ENCODE measurements around the gene ETFBKMT.
"Not testable (repeated sequence)": the region's sequence is repeated elsewhere in the genome, so short reads cannot be mapped to it uniquely, and the experiment has no call there.

ETFBKMT gene

DNA sequence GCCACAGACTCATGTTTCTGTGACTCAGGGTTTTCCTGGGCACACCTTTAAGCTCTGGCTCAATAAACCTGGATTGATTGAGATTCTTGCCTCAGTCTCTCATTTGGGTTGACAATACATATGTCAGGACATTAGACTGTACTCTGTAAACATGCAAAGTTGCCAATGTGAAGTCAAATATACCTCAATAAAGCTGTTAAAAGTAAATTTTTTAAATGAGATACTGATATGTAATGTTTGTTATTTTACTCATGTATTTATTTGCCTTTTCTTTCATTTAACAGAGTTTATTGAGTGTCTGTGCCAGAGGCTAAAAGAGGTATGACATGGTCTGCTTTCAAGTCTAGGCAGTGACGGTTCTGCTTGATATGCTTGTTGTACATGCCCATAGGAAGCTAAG is 3.7 kb upstream of the ETFBKMT start:
- TF ChIP-seq, protein P1, sequence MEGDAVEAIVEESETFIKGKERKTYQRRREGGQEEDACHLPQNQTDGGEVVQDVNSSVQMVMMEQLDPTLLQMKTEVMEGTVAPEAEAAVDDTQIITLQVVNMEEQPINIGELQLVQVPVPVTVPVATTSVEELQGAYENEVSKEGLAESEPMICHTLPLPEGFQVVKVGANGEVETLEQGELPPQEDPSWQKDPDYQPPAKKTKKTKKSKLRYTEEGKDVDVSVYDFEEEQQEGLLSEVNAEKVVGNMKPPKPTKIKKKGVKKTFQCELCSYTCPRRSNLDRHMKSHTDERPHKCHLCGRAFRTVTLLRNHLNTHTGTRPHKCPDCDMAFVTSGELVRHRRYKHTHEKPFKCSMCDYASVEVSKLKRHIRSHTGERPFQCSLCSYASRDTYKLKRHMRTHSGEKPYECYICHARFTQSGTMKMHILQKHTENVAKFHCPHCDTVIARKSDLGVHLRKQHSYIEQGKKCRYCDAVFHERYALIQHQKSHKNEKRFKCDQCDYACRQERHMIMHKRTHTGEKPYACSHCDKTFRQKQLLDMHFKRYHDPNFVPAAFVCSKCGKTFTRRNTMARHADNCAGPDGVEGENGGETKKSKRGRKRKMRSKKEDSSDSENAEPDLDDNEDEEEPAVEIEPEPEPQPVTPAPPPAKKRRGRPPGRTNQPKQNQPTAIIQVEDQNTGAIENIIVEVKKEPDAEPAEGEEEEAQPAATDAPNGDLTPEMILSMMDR (IDR thresholded peaks at IDR 0.05; ENCODE audit: borderline replicate concordance, insufficient read depth, low read depth, low read length) = no peak

GRCh38 chr12:31658471-31659086 is 909 bp upstream of the ETFBKMT start:
- H3K4me3 ChIP-seq (ENCODE audit: low read depth, low read length) = peak overlapping the region; percentile 22
- TF ChIP-seq, protein P1 (IDR thresholded peaks at IDR 0.05; ENCODE audit: borderline replicate concordance, insufficient read depth, low read depth, low read length) = no peak

More for the DNA sequence above, 3.7 kb upstream of the ETFBKMT start:
- H3K4me3 ChIP-seq (ENCODE audit: low read depth, low read length) = no peak overlapping the region

- TF ChIP-seq, protein P1 (IDR thresholded peaks at IDR 0.05; ENCODE audit: borderline replicate concordance, insufficient read depth, low read depth, low read length) = no peak
- H3K4me3 ChIP-seq (ENCODE audit: low read depth, low read length) = no peak overlapping the region
These were observed 2.8 kb downstream of the ETFBKMT start for GRCh38 chr12:31662176-31662849.

DNA sequence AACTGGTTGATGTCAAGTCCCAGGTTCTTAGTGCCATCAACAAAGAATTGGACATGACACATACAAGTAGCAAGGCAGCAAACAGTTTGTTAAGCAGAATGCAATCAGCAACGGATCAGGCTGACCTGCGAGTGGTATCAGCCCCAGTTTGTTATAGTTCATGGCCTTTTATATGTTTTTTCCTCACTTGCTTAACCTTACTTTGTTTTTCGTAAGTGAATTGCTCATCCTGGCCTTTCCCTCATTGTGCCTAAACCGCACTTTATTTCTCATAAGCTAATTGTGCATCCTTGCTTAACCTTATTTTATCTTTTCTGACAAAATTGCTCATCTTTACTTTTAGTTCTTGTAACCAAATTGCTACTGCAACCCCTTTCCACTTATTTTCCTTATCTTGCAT is 4.1 kb downstream of the ETFBKMT start:
- no peak overlapping the region for H3K4me3 ChIP-seq (ENCODE audit: low read depth, low read length)
- TF ChIP-seq, protein P1 (IDR thresholded peaks at IDR 0.05; ENCODE audit: borderline replicate concordance, insufficient read depth, low read depth, low read length) = no peak

DNA sequence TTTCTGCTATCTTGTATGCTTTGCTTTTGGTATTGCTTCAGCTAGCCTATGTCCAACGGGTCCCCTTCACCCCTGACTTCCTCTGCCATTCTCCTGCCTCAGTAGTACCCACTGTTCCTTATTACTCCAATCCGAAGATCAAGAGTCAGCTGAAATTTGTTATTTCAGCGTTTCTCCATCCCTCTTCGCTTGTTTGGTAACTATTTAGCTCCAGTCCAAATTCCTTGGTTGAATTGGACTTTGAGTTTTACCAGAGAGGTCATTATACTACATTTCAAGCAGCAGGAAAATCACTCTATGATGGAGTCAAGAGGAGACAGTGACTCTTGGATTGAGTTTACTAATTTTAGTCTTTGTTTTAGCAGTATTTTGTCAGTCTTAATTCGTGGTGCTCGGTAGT is 4.5 kb downstream of the ETFBKMT start:
- TF ChIP-seq, protein P1 (IDR thresholded peaks at IDR 0.05; ENCODE audit: borderline replicate concordance, insufficient read depth, low read depth, low read length) = no peak
- H3K4me3 ChIP-seq (ENCODE audit: low read depth, low read length) = no peak overlapping the region

DNA sequence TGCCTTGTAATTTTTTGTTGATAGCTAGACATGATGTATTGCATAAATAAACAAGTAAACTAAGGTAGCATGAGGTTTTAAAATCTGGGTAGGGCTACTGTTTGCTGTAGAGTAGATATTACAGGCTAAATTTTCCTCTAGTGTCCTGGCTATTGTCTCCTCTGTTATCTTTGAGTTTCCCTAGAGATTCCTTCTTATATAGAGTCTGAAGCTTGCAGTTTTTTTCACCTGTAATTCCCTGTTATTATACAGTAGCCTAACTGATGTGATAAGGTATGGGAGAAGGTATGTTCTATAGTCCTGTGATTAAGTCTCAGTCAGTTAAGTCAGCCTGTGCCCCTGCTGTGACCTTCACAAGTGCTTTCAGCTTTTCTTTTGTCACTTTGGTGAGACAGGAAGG is 9.5 kb downstream of the ETFBKMT start:
- TF ChIP-seq, protein P1 (IDR thresholded peaks at IDR 0.05; ENCODE audit: borderline replicate concordance, insufficient read depth, low read depth, low read length) = no peak

GRCh38 chr12:31669582-31669981 is 10.1 kb downstream of the ETFBKMT start:
- H3K4me3 ChIP-seq (ENCODE audit: low read depth, low read length) = not testable (repeated sequence)

More for the DNA sequence above, 9.5 kb downstream of the ETFBKMT start:
- no peak overlapping the region for H3K4me3 ChIP-seq (ENCODE audit: low read depth, low read length)

All from GM12875 (cell line).